Activated T-helper 1 cell treated with anti-CD3 and anti-CD28 coated beads, Interleukin-2, amount 50 U/mL, for 16 hours (primary cell): ENCODE measurements around the gene WNT5A.

Experiments used
- DNase-seq, 2 donors: peaks; one replicate each; pipeline ENCODE4 v3.0.0-alpha.2; 2020; ENCODE audit warnings: low read depth in 1 of 2, low spot score in 1 of 2

The WNT5A gene

DNA sequence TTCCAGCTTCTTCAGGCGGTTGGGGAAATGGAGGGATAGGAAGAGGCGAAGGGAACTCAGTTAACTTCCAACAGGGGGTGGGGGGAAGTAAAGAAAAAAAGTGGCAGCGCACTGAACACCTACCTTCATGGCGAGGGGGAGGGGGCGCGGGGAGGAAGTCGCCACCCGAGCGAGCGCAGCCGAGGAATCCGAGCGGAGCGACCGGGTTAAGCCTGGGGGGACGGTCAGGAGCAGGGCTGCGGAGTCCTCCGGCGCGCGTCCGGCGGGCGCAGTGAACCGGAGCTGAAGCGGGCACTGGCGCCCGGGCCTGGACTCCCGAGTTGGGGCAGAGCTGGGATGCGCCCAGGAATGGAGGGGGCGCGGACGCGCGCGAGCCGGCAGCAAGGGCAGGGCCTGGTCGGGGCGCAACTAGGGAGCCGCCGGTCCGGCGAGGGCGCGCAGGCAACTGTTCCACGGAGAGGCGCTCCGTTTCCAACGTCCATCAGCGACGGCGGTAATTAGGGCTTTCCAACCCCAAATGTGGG is at the start of gene WNT5A:
Gene WNT5A (minus strand): TSS at position 450 of the 524 bp plus-strand sequence. CDS start 321 bp downstream, at position 129.
- no peak for DNase-seq

DNA sequence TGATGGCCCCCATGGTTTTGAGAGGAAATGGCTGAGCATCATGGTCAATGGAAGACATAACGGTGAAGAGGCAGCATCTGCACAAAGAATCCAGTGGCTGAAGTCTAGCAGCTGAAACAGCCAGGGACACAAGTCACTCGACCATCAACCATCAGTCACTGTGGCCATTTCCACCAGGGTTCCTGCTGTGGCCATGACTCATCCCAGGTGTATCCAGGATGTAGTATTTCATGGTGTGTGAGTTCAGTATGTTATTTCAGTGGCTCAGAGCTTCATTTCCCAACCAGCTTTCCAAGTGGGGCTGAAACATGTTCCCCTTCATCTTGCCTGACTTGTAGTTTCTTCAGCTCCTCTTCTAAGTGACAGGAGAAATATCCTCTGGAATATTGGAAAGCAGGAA is 47.8 kb upstream of the WNT5A start:
- DNase-seq: no peak

- DNase-seq: no peak
Observed at GRCh38 chr3:55532806-55533205, 45.7 kb upstream of the WNT5A start.

GRCh38 chr3:55531321-55531720 is 44.2 kb upstream of the WNT5A start:
- DNase-seq: no peak

DNA sequence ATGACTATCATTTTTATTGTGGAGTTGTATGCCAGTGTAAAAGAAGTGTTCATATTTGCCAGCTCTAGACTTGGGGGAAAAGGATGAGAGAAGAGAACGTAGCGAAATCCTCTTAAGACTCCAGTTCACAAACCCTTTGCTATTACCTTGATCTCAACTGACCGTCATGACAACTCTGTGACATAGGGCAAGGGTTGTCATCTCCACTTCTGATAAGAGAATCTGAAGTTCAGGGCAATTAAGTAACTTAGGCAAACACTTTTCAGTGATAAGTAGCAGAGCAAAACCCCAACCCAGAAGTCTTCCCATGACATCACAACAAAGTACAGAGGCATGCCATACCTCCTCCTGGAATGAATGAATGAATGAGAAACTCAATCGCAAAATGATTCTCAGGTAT is 40.3 kb upstream of the WNT5A start:
- DNase-seq: no peak

DNA sequence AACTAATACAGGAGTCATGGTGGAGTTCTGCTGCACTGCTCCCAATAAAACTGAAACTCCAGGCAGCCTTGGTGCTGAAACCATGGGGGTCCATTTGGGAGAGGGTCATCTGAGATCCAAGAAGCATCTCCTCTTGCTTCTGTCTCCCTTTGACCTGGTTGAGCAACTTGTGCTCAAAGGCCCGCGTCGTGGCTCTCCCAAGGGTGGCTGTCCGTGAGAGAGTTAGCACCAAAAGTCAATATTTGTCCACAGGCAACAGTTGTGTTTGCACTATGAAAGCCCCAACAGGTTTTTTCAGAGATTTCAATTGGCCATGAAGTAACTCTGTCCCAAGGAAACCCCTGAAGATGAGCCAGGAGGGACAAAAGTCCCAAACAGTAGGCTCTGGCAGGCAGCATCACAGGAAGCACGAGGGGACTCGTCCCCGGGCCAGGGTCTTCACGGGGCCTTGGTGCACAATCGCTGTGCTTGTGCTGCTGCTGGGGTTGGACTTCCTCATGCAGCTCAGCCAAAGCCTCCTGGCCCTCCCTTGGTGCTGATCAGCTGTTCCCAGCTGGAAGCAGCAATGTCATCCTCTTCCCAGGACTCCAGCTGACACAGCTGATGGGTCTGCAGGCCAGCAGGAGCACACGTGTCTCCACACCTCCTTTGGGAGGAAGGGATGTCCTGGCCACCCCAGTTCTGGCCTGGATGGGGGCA is 39.4 kb upstream of the WNT5A start:
- DNase-seq: no peak

DNA sequence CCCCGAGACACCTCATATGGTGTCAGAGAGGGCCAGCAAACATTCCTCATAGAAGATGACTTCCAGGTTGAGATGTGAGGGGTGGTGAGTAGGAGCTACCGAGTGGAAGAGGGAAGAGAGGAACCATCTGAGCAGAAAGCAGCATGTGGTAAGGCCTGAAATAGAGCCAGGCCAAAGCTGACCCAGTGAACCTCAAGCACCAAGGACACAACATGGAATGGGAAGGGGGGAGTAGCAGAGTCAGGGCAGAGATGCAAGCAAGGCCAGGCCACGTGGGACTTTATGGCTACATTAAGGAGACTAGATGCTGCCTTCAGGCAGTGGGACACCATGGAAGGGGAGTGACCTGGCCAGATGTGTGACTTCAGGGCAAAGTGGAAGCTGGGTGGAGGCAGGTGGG is 38.3 kb upstream of the WNT5A start:
- DNase-seq: no peak

GRCh38 chr3:55524565-55525244 is 37.6 kb upstream of the WNT5A start:
- no peak for DNase-seq

DNA sequence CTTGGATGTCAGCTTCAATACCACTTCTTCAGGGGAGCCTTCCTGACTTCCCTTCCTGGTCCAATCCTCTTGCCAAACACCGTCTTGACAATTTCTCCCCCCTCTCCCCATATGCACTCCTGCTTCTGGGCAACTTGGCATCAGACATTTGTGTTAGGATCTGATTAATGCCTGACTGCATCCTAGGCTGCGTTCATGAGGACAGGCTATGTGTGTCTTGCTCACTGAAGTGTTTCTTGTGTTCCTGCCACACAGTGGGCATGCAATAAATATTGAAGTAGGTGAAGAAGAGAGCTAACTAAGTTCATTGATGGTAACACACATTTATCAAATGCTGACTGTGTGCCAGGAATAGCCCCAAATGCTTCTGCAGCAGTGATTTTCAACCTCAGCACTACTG is 36.4 kb upstream of the WNT5A start:
- no peak for DNase-seq

GRCh38 chr3:55521738-55522421 is 34.8 kb upstream of the WNT5A start:
- no peak for DNase-seq

GRCh38 chr3:55521064-55521737 is 34.1 kb upstream of the WNT5A start:
- no peak for DNase-seq

GRCh38 chr3:55519019-55519418 is 31.9 kb upstream of the WNT5A start:
- no peak for DNase-seq

DNA sequence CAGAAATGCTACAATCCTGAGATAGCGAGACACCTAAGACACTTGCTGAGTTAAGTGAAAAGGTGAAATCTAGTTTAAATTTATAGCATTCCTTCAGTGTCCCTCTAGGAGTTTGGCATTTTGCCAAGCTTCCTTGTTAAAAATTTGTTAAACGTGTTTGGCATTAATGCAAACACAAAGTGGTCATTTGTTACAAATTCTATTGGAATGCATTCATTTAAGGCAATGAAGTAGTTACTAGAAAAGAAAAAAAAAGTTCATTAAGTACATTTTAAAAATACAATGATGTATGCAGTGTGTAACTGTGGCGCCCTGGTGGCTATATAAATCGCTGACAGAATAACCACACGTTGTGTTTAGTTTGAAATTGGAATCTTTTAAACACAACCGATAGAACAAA is 31.3 kb upstream of the WNT5A start:
- no peak for DNase-seq

GRCh38 chr3:55516392-55517030 is 29.4 kb upstream of the WNT5A start:
- no peak for DNase-seq

- no peak for DNase-seq
Observed at GRCh38 chr3:55515550-55516246, 28.6 kb upstream of the WNT5A start.

GRCh38 chr3:55514962-55515361 is 27.9 kb upstream of the WNT5A start:
- no peak for DNase-seq

DNA sequence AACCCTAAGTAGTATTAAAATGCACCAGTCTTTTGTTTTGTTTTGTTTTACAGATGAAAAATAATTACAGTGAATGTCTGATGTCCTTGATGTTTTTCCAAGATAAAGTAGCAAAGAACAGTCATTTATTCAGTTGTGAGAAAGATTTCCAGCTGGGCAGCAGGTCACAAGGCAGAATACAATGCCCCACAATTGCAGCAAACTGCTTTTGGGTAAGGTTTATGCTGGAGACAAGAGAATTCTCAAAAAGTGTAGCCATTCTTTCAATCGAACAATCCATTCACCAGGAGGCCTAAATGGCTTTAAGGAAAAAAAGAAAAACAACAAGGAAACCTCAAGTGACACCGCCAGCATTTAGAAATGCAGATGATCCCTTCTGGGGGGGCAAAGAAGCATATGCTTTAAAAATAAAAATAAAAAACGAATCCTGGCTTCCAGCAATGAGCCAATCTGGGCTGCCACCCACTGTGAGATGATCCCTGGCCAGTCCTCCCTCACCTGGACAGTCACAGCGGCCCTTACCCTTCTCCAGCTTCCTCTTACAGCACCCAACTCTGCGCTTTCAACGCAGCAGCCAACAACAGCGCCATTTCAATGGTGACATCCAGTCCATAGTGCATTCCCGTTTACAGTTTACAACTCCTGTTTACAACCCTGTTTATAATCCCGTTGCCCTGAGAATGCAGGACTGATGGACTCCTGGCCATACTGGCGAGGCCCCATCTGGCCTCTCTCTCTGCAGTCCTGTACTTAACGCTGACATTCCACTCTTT is 25.7 kb upstream of the WNT5A start:
- DNase-seq: no peak

- no peak for DNase-seq
Observed at GRCh38 chr3:55511895-55512570, 24.9 kb upstream of the WNT5A start.

DNA sequence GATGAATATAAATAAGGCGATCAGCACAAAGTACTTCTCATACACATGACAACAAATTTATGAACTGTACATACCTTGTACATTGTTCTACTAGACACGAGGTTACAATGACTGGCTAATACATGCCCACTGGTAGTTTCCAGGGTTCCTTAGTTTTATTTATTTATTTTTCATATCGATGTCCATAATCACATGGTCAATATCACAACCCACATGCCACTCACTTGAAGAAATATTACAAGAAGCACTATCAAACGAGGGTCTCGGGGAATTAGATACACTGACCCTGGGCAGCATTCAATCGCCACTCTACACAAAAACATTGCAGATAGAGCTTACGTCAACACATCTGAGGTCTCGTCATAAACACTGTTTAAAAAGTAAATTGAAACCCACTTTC is 21.2 kb upstream of the WNT5A start:
- DNase-seq: no peak
